ENCODE measurements around the gene DCHS2. TPM values are rescaled to one million over a fixed set of nuclear protein-coding genes. Genes with fewer than 3 reads are reported as not detected.

The DCHS2 gene
- total RNA-seq, 4 donors from 2014 or later, result 0.27 to 0.84 (median 0.38) TPM

- no peak for DNase-seq (ENCODE audit: low spot score in 2 of 2)
- intact Hi-C loops (cut with DNase I; ENCODE audit: low total_unique reads), result no loop called here
- TF ChIP-seq POLR2A (IDR thresholded peaks at IDR 0.05), result no peak
- no peak for TF ChIP-seq CTCF (IDR thresholded peaks at IDR 0.05)
- 65 to 92% methylated on average over 2 of the region's 2 CpGs for WGBS, 2 donors
- no peak overlapping the region for H3K4me3 ChIP-seq (ENCODE audit: low read depth, poor library complexity, severe bottlenecking)
Observed at GRCh38 chr4:154511548-154511947, 19.9 kb upstream of the DCHS2 start.

GRCh38 chr4:154507156-154507555, 15.6 kb upstream of the DCHS2 start:
- DNase-seq (ENCODE audit: low spot score in 2 of 2), result no peak
- 57 to 67% methylated on average over 3 of the region's 3 CpGs for WGBS, 2 donors
- no peak overlapping the region for H3K4me3 ChIP-seq (ENCODE audit: low read depth, poor library complexity, severe bottlenecking)
- TF ChIP-seq CTCF (IDR thresholded peaks at IDR 0.05), result no peak
- no peak for TF ChIP-seq POLR2A (IDR thresholded peaks at IDR 0.05)
- intact Hi-C loops (cut with DNase I; ENCODE audit: low total_unique reads), result no loop called here

- TF ChIP-seq CTCF (IDR thresholded peaks at IDR 0.05) (no peak), POLR2A (IDR thresholded peaks at IDR 0.05) (no peak)
- intact Hi-C loops (cut with DNase I; ENCODE audit: low total_unique reads), result no loop called here
- no peak for DNase-seq (ENCODE audit: low spot score in 2 of 2)
- 7 to 31% methylated on average over 2 of the region's 2 CpGs for WGBS, 2 donors
- no peak overlapping the region for H3K4me3 ChIP-seq (ENCODE audit: low read depth, poor library complexity, severe bottlenecking)
Observed at GRCh38 chr4:154506253-154506652, 14.7 kb upstream of the DCHS2 start.

GRCh38 chr4:154503598-154503997, 12.0 kb upstream of the DCHS2 start:
- intact Hi-C loops (cut with DNase I; ENCODE audit: low total_unique reads), result no loop called here
- no peak for DNase-seq (ENCODE audit: low spot score in 2 of 2)
- H3K4me3 ChIP-seq (ENCODE audit: low read depth, poor library complexity, severe bottlenecking), result no peak overlapping the region
- WGBS, 2 donors, result 33 to 43% methylated on average over 1 of the region's 1 CpG
- no peak for TF ChIP-seq CTCF (IDR thresholded peaks at IDR 0.05)
- TF ChIP-seq POLR2A (IDR thresholded peaks at IDR 0.05), result no peak

- no peak overlapping the region for H3K4me3 ChIP-seq (ENCODE audit: low read depth, poor library complexity, severe bottlenecking)
- no peak for DNase-seq (ENCODE audit: low spot score in 2 of 2)
- WGBS, 2 donors, result 72 to 77% methylated on average over 6 of the region's 6 CpGs
- TF ChIP-seq POLR2A (IDR thresholded peaks at IDR 0.05) (no peak), CTCF (IDR thresholded peaks at IDR 0.05) (no peak)
- intact Hi-C loops (cut with DNase I; ENCODE audit: low total_unique reads), result no loop called here
Observed at GRCh38 chr4:154502111-154502510, 10.5 kb upstream of the DCHS2 start.

GRCh38 chr4:154497889-154498288, 6.3 kb upstream of the DCHS2 start:
- intact Hi-C loops (cut with DNase I; ENCODE audit: low total_unique reads), result no loop called here
- no peak overlapping the region for H3K4me3 ChIP-seq (ENCODE audit: low read depth, poor library complexity, severe bottlenecking)
- WGBS, 2 donors, result 63 to 74% methylated on average over 5 of the region's 5 CpGs
- DNase-seq (ENCODE audit: low spot score in 2 of 2), result no peak
- TF ChIP-seq CTCF (IDR thresholded peaks at IDR 0.05), result no peak
- no peak for TF ChIP-seq POLR2A (IDR thresholded peaks at IDR 0.05)
